SW 1271 (cell line): Measurements from ENCODE around the gene TENM3.
A peak's percentile ranks its signal among the peaks of the same experiment; 100 is the strongest.

ENCODE experiments used
- DNase-seq, 2 experiments: peaks; one replicate each; lab custom pipeline; 2025; lab: John Stamatoyannopoulos, UW

The TENM3 gene

DNA sequence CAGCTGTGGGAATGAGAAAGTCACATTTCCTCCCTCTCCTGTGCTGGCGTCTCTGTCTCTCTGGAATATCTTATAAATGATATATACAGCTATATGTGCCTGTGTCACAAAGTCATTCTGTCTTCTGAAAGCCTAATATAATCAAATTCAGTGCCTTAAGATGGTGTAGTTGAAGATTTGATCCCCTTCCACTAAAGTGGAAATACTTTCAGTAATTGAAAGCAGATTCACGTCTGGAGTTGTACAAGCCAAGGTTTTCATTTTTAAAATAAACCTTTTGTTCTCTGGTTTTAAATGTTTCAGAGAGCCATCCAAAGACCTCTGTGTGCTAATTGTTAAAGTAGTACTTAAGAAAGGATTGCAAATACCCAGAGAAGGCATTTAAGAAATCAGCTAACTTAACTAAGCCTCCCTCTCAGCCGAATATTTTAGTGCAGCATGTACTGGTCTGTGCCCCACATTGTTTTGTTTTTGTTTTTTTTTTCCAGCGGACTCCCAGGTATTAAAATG lies 206.8 kb downstream of the TENM3 start:
- no peak for DNase-seq

DNA sequence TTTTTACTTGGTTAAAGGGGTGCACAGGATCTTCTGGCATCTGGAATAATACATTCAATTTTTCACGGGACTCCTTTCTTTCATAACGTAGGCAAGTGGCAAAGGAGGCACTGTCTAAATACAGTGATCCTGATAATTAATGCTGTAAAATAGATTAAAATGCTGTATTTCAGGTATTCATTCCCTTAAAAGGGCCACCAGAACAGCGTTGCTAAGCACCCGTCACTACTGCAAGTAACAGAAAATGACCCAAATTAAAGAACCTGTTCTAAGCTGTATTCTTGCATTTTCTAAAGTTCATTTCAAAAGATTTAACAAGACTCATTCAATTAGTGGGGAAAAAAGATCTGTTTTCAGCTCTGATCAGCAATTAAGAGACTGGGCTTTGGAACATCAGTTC lies 208.2 kb downstream of the TENM3 start:
- DNase-seq: no peak

DNA sequence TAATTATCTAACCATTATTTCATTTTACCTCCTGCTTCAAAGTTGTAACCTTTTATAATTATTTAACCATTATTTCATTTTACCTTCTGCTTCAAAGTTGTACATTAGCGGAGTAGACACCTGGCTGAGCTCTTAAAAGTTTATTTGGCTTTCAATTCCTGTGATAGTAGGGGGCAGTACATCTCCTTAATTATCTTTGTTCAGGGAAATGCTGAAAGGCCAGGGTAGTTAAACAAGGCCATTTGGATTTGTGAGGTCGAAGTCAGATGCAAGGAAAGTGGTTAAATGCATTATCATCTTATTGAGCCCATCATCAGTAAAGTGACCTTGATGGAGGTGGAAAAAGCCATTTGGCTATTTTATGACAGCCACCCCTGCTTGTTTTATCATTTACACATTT lies 210.6 kb downstream of the TENM3 start:
- no peak for DNase-seq

DNA sequence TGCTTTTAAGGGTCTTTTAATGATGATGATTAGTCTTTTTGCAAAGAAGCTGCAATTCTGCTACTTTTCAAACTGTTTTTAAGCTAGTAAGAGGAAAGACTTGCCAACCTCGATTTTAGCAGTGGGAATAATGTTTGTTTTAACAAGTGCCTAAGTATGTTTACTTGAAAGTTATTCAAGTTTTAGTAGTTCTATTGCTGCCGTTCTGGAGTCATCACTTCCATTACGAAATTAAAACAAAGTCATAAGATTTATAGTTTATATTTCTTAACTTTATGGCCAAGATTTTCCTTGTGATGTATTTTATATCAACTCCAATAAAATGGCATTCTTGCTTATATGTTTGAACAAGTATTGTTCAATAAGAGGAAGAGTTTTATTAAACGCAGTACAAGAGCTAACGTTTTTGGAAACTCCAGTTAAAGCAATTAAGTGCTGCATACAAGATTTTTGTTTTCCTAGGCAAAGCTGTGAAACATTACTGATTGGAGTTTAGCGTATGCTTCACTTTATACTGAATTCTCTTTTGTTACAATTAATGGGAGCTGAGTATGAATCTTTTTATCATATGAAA lies 211.3 kb downstream of the TENM3 start:
- DNase-seq: no peak

DNA sequence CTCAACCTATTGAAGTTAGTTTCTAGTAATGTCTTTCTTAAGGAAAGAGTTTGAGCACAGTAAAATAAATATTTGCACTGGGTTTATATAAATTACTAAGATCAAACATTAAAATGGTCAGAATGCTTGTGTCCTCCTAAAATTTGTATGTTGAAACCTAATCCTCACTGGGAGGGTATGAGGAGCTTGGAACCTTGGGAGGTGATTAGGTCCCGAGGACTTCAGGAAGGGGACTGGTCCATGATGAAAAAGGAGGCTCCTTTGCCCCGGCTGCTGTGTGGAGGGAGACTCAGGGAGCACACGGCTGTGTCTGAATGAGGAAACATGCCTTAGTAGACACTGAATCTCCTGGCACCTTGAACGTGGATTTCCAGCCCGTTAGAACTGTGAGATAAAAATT lies 221.9 kb downstream of the TENM3 start:
- DNase-seq: no peak

DNA sequence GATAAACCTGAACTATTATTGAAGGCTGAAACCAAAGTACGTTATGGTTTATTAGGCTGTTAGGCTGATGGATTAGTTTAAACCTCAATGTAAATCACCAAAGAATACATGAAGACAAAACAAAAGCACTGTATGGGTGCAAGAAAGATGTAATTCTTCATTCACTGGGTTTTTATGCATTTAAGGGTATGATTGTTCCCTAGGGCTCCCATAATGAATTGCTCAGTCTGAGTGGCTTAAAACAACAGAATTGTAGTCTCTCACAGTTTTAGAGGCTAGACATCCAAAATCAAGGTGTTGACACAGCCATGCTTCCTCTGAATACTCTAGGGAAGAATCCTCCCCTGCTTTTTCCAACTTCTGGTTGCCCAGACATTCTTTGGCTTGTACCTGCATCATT lies 222.8 kb downstream of the TENM3 start:
- DNase-seq: no peak

DNA sequence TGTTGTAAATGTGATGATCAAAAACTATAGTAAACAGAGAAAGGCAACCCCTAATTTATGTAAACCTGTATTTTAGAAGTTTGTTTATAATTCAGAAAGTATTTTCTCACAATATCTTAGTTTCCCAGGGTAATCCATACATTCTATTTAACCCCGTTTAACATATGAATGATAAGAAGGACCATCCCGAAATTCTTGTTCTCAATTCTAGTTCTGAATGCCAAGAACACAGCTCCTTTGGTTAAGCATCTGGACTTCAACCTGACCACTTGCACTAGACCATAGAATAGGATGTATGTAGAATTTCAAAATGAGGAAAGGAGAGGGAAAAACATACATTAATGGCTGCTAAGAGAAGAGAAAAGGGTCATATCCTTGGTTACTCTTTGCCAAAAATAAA lies 227.0 kb downstream of the TENM3 start:
- DNase-seq: no peak

DNA sequence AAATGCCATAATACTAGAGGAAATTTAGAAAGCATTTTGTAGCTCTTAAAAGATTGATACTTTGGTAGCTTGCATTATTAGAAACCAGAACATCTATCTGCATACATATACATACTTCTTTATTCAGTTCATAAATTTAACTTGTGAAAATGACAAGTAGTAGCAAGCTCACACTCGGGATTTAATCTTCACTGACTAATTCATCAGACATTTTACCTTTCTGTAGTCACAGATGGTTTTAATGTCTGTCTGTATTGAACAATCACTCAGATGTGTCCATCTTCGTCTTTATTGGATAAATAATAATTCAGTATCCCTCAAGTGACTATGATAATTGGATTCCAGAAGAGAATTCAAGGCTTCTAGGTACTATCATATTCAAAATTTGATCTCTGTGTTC lies 232.3 kb downstream of the TENM3 start:
- no peak for DNase-seq

DNA sequence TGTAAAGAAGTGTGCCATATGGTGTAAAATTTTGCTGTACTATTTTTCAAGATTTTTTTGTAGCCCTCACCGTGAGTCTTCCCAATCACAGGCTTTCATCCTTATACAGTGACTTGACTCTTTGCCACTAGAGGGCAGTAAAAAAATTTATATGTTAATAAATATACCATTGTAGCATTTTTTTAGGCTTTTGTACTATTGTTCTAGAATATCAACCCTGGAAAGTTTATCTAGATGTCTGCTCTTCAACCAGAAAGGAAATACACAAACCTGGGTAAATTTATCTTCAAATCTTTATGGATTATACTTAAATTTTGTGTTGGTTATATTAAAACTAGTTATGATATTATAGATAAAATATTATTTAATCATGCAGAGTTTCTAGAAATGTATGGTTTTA lies 235.3 kb downstream of the TENM3 start:
- DNase-seq: peak; percentile 0 to 65

DNA sequence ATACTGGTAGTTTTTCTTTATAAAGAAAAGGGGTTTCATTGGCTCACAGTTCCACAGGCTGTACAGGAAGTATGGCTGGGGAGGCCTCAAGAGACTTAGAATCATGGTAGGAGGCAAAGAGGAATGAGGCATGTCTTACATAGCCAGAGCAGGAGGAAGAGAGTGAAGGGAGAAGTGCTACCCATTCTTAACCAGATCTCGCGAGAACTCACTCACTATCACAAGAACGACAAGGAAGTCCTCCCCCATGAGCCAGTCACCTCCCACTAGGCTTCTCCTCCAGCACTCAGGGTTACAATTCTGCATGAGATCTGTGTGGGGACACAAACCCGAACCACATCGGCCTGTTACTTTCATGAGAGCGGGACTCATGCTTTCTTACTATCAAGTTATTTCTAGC lies 240.5 kb downstream of the TENM3 start:
- DNase-seq: no peak

DNA sequence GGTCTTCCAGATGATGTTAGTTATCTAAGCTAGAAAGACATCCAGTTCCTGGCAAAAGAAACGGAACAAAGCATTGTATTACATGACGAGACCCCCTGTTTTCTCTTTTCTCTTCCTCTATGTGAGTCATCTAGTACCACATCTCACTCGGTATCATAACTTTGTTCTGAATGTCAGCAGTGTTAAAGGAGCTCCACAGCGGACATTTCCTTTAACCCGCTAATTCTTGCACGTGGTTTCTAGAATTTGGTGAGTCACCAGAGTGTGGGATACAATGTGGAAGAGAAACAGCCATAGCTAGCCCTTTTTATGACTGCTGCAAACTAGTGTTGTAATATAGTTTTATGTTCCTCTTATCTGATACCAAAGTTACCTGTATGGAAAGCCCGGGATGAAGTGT lies 243.7 kb downstream of the TENM3 start:
- DNase-seq: no peak

DNA sequence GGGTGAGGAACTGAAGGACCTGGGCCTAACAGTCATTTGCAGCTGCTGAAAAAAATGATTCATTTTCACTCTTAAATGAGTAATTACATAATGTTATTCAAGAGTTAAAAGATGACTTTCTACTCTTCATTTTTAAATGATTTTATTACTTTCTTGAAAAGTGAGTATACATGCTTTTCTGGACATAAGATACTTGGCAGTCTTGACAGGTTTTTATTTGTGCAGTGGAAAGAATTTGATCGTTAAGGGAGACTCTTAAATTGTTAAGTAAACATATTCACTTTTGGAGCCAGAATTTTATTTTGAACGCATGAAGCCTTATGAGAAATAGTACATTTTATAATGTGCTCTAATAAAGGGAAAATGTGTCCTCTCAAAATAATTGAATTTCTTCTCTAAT lies 245.7 kb downstream of the TENM3 start:
- DNase-seq: no peak

DNA sequence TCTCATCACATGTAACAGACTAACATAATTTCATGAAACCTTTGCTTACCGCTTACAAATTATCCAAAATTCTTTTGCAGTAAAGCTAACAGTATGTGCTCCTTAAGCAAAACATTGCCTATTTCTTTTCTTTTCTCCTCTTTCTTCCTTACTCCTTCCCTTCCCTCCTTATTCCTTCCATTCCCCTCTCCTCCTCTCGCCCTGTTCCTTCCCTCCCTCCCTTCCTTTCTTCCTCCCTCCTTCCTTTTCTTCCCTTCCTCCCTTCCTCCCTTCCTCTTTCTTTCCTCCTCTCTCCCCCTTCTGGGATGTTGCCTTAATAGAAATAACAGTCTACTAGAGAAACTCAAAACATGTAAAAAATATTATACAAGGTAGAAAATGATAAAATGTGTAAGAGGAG lies 246.4 kb downstream of the TENM3 start:
- no peak for DNase-seq

DNA sequence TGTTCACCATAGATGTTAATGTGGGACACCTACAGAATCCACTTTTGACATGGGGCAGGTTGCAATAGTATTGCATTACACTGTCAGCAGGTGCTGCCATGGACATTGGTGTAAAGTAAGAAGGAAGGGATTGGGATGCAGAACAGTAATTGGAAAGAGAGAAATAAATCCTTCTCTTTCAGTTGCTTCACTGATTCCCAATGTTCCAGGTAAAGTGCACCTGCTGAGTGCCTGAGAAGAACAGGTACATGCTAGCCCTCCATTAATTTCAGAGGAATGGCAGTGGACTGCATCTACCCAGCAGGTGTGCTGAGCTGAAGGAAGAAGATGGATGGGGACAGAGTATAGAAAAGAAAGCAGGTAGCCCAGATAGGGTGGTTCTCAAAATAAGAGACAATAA lies 248.5 kb downstream of the TENM3 start:
- no peak for DNase-seq

DNA sequence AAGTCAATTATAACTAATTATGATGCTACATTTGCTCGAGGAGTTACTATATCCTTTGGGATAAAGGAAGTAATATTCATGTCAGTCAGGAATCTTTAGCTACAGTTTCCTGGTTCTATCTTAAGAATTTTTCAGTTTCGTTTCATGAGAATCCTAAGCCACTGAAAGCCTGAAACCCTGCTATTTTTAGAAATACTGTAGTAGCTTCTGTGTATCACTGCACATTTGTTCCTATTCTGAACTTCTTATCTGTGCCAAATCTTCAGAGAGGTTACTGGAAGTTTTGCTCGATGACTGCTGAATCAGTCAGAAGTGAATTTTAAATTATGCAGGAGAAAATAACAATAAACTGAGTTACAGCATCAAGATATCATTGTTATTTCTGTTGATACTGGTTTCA lies 249.2 kb downstream of the TENM3 start:
- no peak for DNase-seq

DNA sequence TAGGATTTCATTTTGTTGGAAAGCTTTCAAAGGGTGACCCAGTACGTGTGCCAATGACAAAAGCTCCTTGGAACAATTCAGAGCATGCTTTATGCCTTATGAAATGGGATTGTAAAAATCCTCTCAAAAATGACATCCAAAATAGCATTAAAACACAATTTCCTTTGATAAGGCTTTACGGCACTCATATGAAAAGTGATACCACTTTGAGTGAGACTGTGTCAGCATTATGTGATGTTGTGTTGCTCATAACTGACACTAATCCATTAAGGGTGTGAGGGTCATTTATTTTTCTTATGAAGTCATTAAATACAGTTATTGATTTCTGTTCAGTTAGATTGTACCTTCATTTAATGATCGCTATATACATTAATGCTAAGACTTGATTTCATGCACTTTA lies 250.2 kb downstream of the TENM3 start:
- DNase-seq: no peak

DNA sequence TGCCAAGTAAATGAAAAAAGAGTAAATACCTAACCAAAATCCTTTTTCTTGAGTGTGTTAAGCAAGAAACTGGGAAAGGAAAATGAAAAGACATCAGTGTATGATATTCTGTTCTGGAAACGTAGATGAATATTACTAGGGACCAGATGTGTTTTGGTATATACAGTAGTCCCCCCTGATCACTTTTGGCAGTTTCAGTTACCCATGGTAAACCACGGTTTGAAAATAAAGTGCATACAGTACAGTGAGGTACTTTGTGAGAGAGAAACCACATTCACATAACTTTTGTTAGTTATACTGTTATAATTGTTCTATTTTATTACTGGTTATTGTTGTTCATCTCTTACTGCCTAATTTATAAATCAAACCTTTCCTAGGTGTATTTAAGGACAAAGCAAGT lies 250.9 kb downstream of the TENM3 start:
- no peak for DNase-seq

DNA sequence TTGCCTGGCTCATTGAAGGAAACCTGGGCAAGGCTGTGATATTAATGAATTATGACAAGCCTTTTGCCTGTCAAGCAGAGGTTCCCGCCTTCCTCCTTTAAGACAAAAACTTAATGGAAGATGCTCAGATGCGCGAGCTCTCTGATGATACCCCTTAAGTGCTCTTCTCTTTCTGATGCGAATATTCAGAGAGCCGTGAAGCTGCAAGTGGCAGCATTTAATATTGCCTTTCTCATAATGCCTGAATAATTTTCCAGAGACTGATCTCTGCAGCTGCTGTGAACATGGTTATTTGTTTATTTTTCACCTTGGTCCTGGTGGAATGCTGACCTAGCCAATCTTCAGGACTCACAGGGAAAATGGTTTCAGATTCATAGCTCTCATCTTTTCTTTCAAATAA lies 251.8 kb downstream of the TENM3 start:
- no peak for DNase-seq

DNA sequence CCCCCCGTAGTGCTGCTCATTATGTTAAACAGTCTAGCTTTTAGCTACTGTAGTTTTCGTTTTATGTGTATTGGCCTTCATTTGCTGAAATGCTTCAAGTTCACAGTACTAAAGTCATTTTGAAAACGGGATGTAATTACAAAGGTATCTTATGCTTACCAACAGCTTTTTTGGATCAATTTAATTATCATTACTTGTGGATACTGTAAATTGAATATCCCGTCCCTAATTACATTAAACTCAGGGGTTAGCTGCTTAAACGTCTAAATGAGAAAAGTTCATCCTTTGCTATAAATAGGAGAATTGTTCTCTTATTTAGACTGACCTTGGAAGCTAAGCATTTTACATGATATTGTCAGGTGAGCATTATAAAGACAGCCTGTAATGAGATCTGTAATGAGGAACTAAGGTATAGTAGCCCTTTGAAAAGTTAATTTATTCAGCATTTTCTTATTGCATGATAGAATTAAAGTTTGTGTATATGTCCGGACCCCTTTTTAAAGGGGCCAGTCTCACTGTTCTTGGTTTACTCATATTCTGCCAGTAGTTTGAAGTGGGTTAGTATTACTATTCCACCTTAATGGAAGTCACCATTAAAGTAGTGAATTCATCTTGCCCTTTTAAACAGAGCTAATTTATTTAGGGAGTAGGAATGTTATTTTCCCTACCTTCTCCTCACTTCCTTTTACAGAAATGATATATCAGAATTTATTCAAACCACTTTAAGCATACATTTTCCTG lies 252.6 kb downstream of the TENM3 start:
- DNase-seq: no peak

DNA sequence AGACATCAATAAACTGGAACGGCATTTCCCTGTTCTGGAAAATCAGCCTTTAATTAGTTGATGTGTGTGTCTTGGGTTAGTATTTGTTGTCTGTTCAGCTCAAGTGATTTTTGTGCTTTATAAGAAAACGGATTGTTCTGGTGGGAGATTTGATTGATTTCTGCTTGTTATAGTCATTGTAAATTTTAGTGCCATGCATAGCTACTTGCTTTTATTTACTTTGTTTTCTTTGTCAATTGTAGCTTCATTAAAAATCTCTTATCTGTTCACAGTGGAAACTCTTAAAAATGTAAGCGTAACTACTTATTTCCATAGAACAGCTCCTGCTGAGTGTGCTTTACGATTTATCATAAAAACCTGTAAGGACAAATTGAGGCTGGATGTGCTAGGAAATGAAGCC lies 253.2 kb downstream of the TENM3 start:
- DNase-seq: no peak

DNA sequence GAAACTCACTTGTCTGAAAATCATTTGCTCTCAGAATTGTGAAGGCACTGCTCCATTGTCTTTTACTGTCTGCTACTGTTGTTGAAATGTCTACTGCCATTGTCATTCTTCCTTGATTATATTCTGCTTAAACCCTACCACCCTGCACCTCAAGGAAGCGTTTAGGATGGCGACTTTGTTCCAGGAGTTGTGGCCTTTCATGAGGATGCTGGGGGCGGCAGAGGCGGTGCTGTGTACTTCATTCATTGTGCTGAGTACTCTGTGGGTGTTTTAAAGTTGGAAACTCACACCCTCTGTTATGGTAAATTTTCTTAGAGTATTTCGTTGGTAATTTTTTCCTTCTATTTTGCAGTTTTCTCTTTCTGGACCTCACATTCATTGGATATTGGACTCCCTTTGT lies 258.9 kb downstream of the TENM3 start:
- DNase-seq: no peak

DNA sequence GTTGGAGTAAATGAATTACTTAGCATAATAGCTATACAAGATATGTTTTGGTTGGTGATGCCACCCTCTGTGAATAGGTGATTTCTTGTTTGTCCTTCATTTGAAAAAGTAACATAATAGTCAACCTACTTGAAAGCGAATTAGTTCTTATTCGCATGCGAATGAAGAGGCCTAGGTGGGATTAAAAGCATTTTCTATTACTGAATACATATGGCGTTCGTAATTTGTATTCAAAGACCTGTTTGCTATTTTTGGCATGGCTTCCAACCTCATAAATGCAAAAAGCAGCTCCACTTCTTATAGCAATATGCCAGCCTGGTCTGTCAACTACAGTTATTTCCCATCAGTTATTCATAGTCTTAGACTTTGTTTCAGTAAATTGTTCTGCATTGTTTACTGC lies 261.3 kb downstream of the TENM3 start:
- no peak for DNase-seq

DNA sequence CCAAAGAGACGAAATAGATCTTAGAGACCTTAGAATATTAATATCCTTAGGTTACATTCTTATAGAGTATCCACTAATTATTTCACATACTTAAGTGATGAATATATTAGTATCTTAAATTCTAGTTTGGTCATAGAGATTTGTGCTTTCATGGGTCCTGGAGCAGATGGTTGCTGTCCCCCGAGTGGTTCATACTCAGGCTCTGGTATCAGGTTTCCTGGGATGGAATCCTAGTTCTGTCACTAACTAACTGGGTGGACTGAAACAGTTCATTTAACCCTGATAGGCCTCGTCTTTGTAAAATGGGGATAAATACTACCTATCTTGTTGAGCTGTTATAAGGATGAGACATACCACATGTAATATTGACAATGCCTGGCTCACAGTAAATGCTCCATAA lies 264.6 kb downstream of the TENM3 start:
- DNase-seq: no peak

DNA sequence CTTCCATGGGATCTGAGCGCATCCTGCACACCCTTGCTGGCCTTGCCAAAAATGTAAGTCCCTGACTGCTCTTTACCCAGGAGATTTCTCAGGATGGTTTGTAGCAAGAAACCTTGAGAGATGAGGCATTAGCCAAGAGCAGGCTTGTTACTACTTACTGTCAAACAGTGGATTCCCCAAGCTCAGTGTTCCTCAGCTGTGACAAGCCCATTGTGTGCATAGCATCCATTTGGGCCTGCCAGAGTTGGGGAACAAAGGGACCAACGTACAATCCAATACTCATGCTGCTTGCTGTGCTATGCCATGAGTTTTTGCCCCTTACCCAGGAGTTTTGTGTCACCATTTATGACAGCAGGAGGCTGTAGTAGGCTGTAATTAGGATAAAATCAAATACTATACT lies 267.6 kb downstream of the TENM3 start:
- DNase-seq: no peak
